ENCODE results near the gene PCNX1.

PCNX1 gene

DNA sequence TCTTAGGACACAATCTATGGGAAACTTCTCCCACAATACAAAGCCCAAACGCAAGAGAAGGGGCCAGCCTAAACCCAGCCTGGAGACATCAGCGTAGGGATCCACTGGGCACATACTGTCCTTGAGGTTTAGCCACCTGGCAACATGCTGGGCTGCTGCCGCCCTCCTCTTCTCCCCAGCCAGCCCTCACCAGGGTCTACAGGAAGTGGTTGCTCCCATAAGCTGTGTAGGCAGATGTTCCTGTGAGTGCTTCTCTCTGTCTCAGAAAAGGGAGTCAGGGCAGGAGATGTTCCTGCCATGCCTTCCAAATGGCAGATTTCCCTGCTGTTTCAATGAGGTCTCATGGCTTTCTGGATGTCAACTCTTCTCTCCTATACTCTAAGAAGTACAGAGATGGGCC, 241.4 kb downstream of the PCNX1 start:
- no peak for DNase-seq (ENCODE audit: low read depth, low spot score)

DNA sequence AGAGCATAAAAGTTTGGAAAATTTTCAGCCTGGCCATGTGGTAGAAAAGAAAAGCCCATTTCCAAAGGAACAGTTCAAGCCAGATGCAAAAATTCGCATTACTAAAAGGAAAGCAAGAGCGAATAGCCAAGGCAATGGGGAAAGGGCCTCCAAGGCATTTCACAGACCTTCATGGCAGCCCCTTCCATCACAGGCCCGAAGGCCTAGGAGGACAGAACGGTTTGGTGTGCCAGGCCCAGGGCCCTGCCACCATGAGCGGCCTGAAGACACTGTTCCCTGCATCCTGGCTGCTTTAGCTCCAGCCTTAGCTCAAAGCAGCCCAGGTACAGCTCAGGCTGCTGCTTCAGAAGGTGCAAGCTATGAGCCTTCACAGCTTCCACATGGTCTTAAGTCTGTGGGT, 243.5 kb downstream of the PCNX1 start:
- DNase-seq (ENCODE audit: low read depth, low spot score), result no peak

DNA sequence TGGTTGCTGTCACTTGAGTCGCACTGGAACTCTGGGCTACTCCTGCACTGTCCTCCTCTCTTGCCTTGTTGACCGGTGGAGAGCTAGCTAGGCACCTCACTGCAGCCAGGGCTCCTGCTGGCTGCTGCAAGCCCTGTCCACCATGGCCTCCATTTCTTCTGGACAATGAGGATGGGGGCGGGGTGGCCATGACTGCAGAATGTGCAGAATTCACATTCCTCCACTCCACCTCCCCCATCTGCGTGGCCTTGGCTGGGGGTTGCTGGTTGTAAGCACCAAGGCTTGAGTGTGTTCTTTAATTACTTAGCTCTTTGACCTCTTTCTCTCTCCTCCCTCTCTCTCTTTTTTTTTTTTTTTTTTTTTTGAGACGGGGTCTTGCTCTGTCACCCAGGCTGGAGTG, 248.5 kb downstream of the PCNX1 start:
- no peak for DNase-seq (ENCODE audit: low read depth, low spot score)

DNA sequence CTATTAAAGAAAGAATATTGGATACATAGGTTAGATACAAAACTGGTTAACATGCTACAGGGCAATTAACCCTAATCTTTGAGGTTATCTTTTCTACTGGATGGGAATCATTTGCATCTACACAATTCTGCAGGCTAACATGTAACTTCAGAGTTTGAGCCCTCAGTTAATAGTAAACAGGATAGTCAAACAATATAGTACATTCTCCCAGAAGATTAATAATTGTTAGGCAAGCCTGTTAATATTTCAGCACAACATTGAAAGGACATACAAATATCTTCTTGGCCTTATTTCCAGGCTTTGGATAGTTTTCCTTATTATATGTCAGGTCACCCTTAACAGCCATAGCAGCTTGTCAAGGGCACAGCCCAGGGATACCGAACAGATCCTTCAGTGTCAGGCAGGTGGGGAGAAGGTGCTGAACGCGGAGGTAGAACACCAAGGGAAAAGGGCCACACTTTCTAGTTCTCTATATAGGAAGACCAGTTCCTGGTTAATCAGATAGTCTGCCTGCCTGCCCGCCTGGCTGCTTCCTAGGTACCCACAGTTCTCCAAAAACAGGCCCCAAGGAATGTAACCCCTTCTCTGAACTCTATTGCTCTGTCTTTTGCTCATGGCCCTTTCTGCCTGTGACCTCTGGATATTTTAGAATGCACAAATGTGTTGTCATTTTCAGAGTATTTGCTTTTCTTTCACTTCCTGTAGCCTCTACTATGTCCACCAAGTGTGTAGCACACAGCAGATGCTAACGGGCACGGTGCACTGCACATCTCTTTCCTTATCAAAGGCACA, 256.0 kb downstream of the PCNX1 start:
- DNase-seq (ENCODE audit: low read depth, low spot score), result no peak

DNA sequence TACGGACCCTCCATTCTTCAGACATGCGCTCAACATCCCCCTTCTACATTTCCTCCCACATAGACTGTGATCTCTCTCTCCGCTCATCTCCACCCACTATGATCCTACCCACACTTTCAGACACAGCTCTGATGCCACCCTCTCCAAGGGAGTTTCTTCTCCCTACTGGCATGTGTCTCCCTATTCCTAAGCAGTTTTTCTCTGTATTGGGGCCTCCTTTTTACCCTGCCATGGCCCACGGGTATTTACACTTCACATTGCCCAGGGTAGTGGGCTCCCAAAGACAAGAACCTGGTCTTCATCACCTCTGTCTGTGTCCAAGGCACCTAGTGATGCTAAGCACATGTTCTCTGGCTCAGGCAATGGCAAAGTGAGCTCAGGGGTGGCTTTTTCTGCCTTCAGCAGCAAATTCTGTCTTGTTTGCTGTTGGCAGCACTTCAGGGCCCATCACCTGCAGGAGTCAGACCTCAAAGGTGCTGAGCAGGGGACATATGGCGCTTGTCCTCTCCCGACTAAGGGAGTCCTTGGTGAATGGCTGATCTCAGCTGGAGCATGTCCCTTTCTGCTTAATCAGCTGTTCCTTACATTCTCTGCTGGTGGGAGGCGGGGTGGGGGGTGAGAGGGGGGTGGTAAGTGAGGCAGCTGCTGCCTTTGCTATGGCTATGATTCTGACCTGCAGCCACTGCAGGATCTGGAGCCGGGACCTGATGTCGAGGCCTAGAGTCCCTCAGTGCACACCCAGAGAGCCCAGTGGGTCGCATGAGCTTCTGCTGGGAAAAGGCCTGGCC, 256.8 kb downstream of the PCNX1 start:
- no peak for DNase-seq (ENCODE audit: low read depth, low spot score)
